HL-60/S4 treated with retinoic acid at 250 ng/mL for 4 days and 3 days (cell line): ENCODE results near the gene ALDH1L1.

Experiments
- in situ Hi-C: fragments of 300-500 bp; cut with MboI; formaldehyde crosslinking; loops from 2 replicates; pipeline ENCODE4 v1.7.0; 2022; ENCODE audit warnings: low sequenced_read_pairs

ALDH1L1 gene

GRCh38 chr3:126155819-126156218 is 24.6 kb downstream of the ALDH1L1 start:
- in situ Hi-C loops, result no loop called here

GRCh38 chr3:126155280-126155640 is 25.1 kb downstream of the ALDH1L1 start:
- in situ Hi-C loops, result no loop called here

GRCh38 chr3:126154391-126155279 is 25.8 kb downstream of the ALDH1L1 start:
- in situ Hi-C loops, result no loop called here

GRCh38 chr3:126153695-126154360 is 26.6 kb downstream of the ALDH1L1 start:
- in situ Hi-C loops, result no loop called here

- in situ Hi-C loops, result no loop called here
Observed at GRCh38 chr3:126152901-126153694, 27.3 kb downstream of the ALDH1L1 start.

GRCh38 chr3:126152458-126152857 is 27.9 kb downstream of the ALDH1L1 start:
- in situ Hi-C loops, result no loop called here

GRCh38 chr3:126151562-126152302 is 28.7 kb downstream of the ALDH1L1 start:
- in situ Hi-C loops, result no loop called here

GRCh38 chr3:126149960-126150515 is 30.3 kb downstream of the ALDH1L1 start:
- in situ Hi-C loops, result no loop called here

- in situ Hi-C loops, result no loop called here
Observed at GRCh38 chr3:126149256-126149902, 31.0 kb downstream of the ALDH1L1 start.

GRCh38 chr3:126147932-126148683 is 32.3 kb downstream of the ALDH1L1 start:
- in situ Hi-C loops, result no loop called here

GRCh38 chr3:126147147-126147931 is 33.0 kb downstream of the ALDH1L1 start:
- in situ Hi-C loops, result no loop called here

- in situ Hi-C loops, result no loop called here
Observed at GRCh38 chr3:126146525-126147146, 33.8 kb downstream of the ALDH1L1 start.

GRCh38 chr3:126146034-126146433 is 34.4 kb downstream of the ALDH1L1 start:
- in situ Hi-C loops, result no loop called here

- in situ Hi-C loops, result no loop called here
Observed at GRCh38 chr3:126142652-126143051, 37.7 kb downstream of the ALDH1L1 start.

GRCh38 chr3:126137490-126138130 is 42.8 kb downstream of the ALDH1L1 start:
- in situ Hi-C loops, result no loop called here

- in situ Hi-C loops, result no loop called here
Observed at GRCh38 chr3:126136428-126137220, 43.8 kb downstream of the ALDH1L1 start.
